RKO (cell line): Measurements from ENCODE around the gene ZDHHC19.
"Not testable (repeated sequence)": the region's sequence is repeated elsewhere in the genome, so short reads cannot be mapped to it uniquely, and the experiment has no call there.

ENCODE experiments used
- DNase-seq: peaks from one replicate; pipeline ENCODE4 v3.0.0-alpha.2; 2016; ENCODE audit warnings: low spot score

The ZDHHC19 gene, protein sequence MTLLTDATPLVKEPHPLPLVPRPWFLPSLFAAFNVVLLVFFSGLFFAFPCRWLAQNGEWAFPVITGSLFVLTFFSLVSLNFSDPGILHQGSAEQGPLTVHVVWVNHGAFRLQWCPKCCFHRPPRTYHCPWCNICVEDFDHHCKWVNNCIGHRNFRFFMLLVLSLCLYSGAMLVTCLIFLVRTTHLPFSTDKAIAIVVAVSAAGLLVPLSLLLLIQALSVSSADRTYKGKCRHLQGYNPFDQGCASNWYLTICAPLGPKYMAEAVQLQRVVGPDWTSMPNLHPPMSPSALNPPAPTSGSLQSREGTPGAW

GRCh38 chr3:196210673-196211556, at the start of gene ZDHHC19:
ZDHHC19 (minus strand) TSS chr3:196211400; CDS start chr3:196211315, 85 bp downstream.
- no peak for DNase-seq

DNA sequence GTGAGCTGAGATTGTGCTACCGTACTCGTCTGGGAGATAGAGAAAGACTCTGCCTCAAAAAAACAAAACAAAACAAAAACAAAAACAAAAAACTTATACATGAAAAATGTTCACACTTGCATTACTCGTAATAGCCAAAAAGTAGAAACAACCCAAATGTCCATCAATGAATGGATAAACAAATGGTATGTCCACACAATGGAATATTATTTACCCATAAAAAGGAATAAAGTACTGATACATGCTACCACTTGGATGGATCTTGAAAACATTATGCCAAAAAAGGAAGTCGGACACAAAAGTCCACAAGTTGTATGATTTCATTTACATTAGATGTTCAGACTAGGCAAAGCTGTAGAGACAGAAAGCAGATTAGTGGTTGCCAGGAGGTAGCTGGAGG, 49.6 kb upstream of the ZDHHC19 start:
- DNase-seq: no peak

GRCh38 chr3:196255776-196256175, 44.6 kb upstream of the ZDHHC19 start:
- DNase-seq: no peak

GRCh38 chr3:196254376-196255283, 43.4 kb upstream of the ZDHHC19 start:
- DNase-seq: no peak

DNA sequence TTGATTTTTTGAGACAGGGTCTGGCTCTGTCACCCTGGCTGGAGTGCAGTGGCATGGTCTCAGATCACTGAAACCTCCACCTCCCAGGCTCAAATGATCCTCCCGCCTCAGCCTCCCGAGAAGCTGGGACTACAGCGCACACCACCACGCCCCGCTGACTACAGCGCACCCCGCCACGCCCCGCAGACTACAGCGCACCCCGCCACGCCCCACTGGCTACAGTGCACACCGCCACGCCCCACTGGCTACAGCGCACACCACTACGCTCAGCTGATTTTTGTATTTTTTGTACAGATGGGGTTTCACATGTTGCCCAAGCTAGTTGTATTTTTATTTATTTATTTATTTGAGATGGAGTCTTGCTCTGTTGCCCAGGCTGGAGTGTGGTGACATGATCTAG, 40.7 kb upstream of the ZDHHC19 start:
- DNase-seq: no peak

DNA sequence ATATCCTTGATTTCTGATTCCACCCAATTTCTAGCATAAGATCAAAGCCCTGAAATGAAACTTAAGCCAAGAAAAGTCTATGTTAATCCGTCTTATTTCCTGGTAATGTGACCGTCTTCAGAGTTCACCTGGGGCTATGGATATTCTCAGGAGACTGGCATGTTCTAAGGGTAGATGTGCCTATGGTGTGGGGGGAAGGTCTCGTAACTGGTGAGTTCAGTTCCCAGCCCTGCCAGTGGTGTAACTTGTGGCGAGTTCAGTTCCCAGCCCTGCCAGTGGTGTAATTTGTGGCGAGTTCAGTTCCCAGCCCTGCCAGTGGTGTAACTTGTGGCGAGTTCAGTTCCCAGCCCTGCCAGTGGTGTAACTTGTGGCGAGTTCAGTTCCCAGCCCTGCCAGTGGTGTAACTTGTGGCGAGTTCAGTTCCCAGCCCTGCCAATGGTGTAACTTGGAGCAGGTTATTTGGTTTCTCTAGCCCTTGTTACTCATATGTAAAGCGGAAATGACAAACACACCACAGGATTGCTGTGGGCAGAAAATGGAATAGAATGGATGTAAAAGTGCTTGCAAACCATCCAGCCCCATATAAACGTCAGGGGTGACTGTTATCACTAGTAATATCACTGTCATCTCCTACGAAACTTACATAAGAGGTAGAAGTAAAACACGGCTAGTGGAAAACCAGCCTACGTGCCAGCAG, 35.6 kb upstream of the ZDHHC19 start:
- peak; percentile 31 for DNase-seq

- not testable (repeated sequence) for DNase-seq
Measured at GRCh38 chr3:196244166-196244565, 33.0 kb upstream of the ZDHHC19 start.

DNA sequence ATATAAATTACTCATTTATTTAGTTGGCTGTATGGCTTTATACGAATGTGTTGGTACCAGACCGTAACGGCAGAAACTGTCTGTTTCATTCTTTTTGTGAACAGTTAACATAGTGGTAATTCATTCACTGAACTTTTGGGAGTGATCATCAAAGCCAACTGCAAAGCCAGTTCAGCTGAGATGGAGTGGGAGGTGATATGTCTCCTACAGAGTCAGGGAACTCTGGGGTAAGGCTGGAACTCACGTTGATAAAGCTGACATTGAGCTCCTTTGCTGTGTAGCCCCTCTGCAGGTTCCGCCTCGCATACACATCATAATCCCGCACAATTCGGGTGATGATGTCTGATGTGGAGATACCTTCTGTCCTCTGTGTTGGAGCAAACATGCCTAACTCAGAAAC, 30.5 kb upstream of the ZDHHC19 start:
- no peak for DNase-seq

DNA sequence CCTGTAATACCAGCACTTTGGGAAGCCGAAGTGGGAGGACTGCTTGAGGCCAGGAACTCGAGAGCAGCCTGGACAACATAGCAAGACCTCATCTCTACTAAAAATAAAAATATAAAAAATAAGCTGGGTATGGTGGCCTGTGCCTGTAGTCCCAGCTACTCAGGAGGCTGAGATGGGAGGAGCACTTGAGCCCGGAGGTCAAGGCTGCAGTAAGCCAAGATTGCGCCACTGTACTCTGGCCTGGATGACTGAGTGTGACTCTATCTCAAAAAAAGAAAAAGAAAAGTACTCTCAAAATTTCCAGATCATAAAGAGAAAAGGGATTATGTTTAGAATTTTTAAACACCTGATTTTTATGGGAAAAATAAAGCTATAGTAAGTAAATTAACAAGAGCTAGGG, 29.2 kb upstream of the ZDHHC19 start:
- DNase-seq: no peak

DNA sequence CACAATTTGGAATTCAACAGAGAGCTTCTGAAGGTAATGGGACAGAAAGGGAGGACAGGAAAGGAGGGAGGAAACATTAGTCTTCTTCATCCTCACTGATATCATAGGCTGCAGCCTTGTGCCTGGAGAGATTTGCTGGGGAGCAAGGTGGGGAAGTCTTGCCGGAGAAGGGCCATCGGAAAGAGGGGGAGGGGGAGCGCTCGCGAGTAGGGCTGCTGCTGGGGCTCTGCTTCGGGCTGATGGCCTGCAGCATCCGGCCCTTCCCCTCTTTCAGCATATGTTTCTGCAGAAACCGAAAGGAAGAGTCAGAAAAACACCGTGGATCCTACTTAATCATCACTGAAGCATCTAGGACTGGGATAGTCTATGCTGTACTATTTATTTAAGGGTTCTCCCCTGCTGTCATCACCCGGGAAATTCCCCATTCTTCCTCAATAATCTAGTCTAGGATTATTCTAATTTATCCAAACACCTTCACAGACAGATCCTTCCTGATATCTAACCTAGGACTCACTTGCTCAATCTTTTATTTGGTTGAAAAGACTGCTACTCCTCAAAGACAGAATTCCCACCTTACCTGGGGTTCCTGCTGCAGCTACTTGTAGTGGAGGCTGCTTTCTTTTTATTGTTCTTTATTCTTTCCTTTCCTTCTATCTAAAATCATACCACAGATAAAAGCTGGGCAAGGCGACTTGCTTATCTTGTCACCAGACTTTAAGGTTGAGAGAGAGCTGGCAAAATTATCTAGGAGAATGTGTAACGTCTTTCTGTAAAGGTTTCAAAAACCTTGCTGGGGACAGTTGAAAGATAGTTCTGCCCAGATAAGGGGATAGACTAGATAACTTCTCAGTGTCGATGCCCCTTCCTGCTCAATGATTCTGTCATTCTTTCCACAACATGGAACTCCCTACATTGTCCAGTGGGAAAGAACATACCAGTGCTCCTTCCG, 27.7 kb upstream of the ZDHHC19 start:
- no peak for DNase-seq

DNA sequence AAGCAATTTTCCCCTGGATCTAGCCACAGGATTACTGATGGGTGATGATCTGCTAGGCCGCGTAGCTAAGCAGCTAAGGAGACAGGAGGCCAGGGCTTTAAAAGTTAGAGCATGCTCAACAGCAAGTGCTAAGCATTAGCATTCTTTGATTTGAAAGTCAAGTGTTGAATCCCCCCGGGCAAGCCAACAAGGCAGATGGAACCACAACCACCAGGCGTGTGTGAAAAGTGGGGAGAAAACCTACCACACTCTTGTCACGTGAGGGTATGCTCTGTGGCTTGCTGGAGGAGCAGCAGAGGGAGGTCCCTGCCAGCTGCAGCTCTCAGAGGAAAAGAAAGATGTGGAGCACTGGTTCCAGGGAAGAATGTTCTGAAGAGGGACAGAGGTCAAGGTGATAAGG, 26.0 kb upstream of the ZDHHC19 start:
- DNase-seq: no peak

DNA sequence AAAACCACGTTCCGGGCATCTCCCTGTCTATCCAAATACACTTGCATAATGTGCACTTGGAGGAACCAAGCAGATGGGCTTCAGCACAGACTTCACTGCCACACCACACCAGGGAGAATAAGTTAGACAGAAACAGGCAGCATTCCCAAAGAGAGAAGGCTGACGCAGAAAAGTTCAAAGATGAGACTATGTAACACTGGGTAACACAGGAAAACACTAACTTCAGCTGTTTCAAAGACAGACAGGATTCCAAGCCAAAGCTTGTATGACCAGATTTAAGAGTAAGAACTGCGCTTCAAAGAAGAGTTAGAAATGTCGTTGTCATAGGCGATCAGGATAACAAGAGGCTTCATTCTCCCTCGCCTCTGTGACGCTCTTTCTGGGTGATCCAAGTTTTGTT, 25.0 kb upstream of the ZDHHC19 start:
- no peak for DNase-seq

GRCh38 chr3:196235452-196236122, 24.4 kb upstream of the ZDHHC19 start:
- DNase-seq: no peak

- no peak for DNase-seq
Measured at GRCh38 chr3:196232882-196233251, 21.7 kb upstream of the ZDHHC19 start.

- DNase-seq: no peak
Measured at GRCh38 chr3:196232154-196232881, 21.1 kb upstream of the ZDHHC19 start.

DNA sequence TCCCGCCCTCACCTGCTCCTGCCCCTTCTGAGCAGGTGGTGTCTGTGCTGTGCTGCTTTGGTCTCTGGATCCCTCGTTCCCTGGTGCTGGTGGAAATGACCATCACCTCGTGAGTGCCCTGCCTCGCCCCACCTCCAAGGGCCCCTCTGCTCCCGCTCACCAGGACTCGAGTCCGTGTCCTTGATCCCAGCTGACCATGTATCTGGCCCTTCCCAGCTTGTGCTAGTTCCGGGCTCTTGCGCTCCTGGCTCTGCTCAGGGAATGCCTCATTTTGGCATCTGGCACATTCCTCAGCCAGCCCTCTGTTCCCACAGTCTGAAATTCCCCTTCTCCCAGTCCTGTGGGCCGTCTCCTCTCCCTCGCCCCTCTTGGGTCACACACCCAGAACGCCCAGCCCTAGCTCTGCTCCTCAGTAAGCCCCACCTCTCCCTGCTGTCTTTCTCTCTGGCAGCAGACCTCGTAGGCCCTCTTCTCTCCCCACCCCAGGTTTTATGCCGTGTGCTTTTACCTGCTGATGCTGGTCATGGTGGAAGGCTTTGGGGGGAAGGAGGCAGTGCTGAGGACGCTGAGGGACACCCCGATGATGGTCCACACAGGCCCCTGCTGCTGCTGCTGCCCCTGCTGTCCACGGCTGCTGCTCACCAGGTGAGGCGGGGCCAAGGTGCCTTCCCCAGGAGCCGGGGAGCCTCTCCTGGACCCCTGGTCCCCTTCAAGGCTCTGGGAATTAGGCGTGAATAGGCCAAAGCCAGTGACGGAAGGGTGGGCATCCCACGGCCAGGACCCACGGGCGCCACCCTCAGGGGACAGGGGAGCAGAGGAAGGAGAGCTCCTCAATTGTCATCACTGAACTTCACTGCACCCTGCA, 16.7 kb upstream of the ZDHHC19 start:
- no peak for DNase-seq

- DNase-seq: no peak
Measured at GRCh38 chr3:196227121-196227561, 15.9 kb upstream of the ZDHHC19 start.

DNA sequence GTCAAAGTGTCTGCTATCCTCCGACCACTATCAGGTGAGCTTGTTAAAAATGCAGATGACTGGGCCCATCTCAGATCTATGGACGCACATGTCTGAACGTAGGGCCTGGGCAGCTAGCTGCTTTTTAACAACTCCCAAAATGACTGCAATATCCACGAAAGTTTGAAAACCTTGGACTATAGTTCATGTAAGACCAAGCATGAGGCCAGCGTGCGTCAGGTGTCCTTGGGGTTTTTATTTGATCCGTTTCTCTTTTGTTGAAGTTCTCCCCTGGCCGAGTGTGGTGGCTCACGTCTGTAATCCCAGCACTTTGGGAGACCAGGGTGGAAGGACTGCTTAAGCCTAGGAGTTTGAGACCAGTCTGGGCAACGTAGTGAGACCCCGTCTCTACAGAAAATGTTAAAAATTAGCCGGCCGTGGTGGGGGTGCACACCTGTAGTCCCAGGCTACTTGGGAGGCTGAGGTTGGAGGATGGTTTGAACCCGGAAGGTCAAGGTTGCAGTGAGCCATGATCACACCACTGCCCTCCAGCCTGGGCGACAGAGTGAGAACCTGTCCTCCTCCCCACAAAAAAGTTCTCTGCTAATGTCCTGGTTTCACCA, 14.7 kb upstream of the ZDHHC19 start:
- DNase-seq: no peak
